ENCODE data around the gene TRAPPC10.

The TRAPPC10 gene

DNA sequence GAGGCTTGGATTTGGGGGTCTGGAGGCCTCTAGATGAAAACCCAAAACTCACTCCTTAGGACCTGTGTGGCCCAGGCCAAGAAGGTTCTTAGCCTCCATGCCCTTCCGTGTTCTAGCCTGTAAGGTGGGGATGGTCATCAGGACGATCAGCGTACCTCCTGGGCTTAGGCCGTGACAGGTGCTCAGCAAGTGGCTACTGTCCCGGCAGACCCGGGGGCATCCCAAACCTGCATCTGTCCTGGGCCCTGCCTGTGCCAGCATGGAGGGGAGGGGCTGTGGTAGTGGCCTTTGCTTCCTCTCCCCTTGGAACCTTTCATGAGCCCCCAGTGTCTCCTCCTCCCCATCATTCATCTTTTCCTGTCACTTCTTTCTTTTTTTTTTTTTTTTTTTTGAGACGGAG lies 22.7 kb upstream of the TRAPPC10 start:
- no peak overlapping the region for H3K4me3 Mint-ChIP-seq
- no peak overlapping the region for H3K27ac Mint-ChIP-seq
- H3K36me3 Mint-ChIP-seq (ENCODE audit: low read depth), result no peaks in the 10 kb centered on the region
- H3K9me3 Mint-ChIP-seq, result no peaks in the 10 kb centered on the region
- peaks cover 10% of the 10 kb centered on the region for H3K4me1 Mint-ChIP-seq (ENCODE audit: low read depth)
- H3K27me3 Mint-ChIP-seq, result no peaks in the 10 kb centered on the region

- Mint-ChIP-seq H3K27ac (no peak overlapping the region), H3K9me3 (no peaks in the 10 kb centered on the region), H3K27me3 (no peaks in the 10 kb centered on the region)
These were observed 20.6 kb upstream of the TRAPPC10 start for GRCh38 chr21:43991447-43991991.

GRCh38 chr21:43992121-43992520 lies 20.0 kb upstream of the TRAPPC10 start:
- Mint-ChIP-seq H3K4me1 (ENCODE audit: low read depth) (no peaks in the 10 kb centered on the region), H3K36me3 (ENCODE audit: low read depth) (no peaks in the 10 kb centered on the region)

More at GRCh38 chr21:43991447-43991991, 20.6 kb upstream of the TRAPPC10 start:
- Mint-ChIP-seq H3K4me3 (no peak overlapping the region), H3K4me1 (ENCODE audit: low read depth) (no peaks in the 10 kb centered on the region), H3K36me3 (ENCODE audit: low read depth) (no peaks in the 10 kb centered on the region)

DNA sequence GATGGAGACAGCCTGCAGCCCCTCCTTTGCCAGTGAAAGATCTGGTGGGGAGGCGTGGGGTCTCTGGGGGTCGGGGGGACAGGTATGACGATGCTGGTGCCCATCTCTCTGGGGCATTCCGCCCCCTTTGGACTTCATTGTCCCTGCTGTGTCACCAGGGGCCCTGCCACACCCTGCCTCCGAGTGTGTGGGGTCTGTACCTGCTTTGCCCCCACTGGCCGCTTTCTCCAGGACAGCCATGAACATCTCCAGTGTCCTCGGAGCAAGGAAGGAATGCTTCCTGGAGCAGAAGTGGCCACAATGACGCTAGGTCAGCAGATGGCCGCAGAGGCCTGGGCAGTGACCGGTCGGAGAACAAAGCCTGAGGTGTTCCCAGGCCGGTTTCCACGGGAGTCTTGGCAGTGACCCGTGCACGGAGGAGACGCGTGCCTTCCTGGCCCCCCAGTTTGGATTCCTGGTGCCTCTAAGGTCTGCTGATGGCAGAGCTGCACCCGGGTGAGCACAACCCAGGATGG lies 18.6 kb upstream of the TRAPPC10 start:
- no peaks in the 10 kb centered on the region for H3K27me3 Mint-ChIP-seq
- no peak overlapping the region for H3K27ac Mint-ChIP-seq
- H3K36me3 Mint-ChIP-seq (ENCODE audit: low read depth), result no peaks in the 10 kb centered on the region
- no peaks in the 10 kb centered on the region for H3K9me3 Mint-ChIP-seq
- H3K4me1 Mint-ChIP-seq (ENCODE audit: low read depth), result no peaks in the 10 kb centered on the region
- H3K4me3 Mint-ChIP-seq, result no peak overlapping the region

More at GRCh38 chr21:43992121-43992520, 20.0 kb upstream of the TRAPPC10 start:
- H3K4me3 Mint-ChIP-seq, result no peak overlapping the region
- H3K27ac Mint-ChIP-seq, result no peak overlapping the region
- H3K27me3 Mint-ChIP-seq, result no peaks in the 10 kb centered on the region
- no peaks in the 10 kb centered on the region for H3K9me3 Mint-ChIP-seq

DNA sequence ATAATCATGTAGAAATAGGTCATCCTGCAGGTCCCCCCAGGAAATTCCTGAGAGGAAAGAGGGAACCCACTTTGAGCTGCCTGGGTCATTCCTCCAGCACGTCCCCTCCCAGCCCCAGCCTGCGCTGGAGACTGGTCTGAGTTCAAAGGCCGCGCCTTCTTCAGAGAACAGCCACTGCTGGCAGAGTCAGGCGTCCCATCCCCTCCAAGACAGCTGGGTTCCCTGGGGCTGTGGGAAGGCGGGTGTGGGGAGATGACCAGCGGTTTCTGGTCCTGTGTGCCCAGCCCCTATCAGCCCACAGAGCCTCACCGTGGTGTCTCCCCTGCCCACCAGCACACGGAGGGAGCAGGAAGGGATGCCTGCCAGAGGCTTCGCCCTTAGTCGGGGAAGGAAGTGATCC lies 18.0 kb upstream of the TRAPPC10 start:
- H3K4me1 Mint-ChIP-seq (ENCODE audit: low read depth), result no peaks in the 10 kb centered on the region
- no peaks in the 10 kb centered on the region for H3K9me3 Mint-ChIP-seq
- H3K36me3 Mint-ChIP-seq (ENCODE audit: low read depth), result no peaks in the 10 kb centered on the region
- no peaks in the 10 kb centered on the region for H3K27me3 Mint-ChIP-seq
- H3K4me3 Mint-ChIP-seq, result no peak overlapping the region
- H3K27ac Mint-ChIP-seq, result no peak overlapping the region

DNA sequence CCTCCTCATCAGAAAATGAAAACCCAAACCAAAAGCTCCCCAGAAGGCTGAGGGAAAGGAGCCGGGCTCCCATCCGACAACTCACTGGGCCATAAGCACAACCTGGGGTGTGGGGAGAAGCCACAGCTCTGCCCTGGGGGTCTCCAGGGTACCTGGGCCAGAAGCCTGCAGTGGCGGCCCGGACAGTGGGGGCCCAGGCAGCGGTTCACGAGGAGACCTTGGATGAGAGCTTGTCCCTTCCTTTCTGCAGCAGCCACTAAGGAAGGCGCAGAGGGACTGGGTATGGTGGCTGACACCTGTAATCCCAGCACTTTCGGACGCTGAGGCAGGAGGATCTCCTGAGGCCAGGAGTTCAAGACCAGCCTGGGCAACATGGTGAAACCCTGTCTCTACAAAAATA lies 17.5 kb upstream of the TRAPPC10 start:
- no peaks in the 10 kb centered on the region for H3K36me3 Mint-ChIP-seq (ENCODE audit: low read depth)
- no peak overlapping the region for H3K4me3 Mint-ChIP-seq
- no peaks in the 10 kb centered on the region for H3K4me1 Mint-ChIP-seq (ENCODE audit: low read depth)
- no peaks in the 10 kb centered on the region for H3K27me3 Mint-ChIP-seq
- H3K27ac Mint-ChIP-seq, result no peak overlapping the region
- no peaks in the 10 kb centered on the region for H3K9me3 Mint-ChIP-seq

DNA sequence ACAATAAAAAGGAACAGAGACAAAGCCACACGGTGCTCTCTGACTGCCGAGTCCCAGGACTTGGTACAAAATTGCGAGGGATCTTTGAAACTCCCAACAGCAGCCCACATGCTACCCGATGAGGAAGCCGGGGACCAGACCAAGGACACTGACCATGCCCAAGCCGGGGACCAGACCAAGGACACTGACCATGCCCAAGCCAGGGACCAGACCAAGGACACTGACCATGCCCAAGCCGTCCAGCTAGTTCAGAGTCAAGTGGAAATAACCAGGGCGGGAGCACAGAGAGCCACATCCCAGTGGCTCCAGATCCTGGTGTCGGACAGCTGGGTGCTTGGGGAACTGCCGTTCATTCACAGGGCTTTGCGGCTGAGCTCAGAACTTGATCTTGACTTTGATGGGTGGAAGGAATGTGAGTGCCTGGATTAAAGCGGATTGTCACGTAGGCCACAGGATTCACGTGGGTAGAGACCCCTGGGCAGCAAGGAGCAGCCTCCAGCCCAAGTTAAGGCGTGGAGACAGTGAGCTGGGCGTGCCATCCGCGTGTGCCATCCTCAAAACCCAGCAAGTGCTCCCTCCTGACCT lies 16.5 kb upstream of the TRAPPC10 start:
- no peaks in the 10 kb centered on the region for H3K9me3 Mint-ChIP-seq
- no peak overlapping the region for H3K27ac Mint-ChIP-seq
- no peaks in the 10 kb centered on the region for H3K4me1 Mint-ChIP-seq (ENCODE audit: low read depth)
- no peaks in the 10 kb centered on the region for H3K36me3 Mint-ChIP-seq (ENCODE audit: low read depth)
- H3K27me3 Mint-ChIP-seq, result no peaks in the 10 kb centered on the region
- no peak overlapping the region for H3K4me3 Mint-ChIP-seq

- H3K4me3 Mint-ChIP-seq, result no peak overlapping the region
- H3K4me1 Mint-ChIP-seq (ENCODE audit: low read depth), result no peaks in the 10 kb centered on the region
- no peaks in the 10 kb centered on the region for H3K36me3 Mint-ChIP-seq (ENCODE audit: low read depth)
- H3K27me3 Mint-ChIP-seq, result no peaks in the 10 kb centered on the region
- H3K9me3 Mint-ChIP-seq, result no peaks in the 10 kb centered on the region
- H3K27ac Mint-ChIP-seq, result no peak overlapping the region
These were observed 14.1 kb upstream of the TRAPPC10 start for GRCh38 chr21:43997766-43998742.

DNA sequence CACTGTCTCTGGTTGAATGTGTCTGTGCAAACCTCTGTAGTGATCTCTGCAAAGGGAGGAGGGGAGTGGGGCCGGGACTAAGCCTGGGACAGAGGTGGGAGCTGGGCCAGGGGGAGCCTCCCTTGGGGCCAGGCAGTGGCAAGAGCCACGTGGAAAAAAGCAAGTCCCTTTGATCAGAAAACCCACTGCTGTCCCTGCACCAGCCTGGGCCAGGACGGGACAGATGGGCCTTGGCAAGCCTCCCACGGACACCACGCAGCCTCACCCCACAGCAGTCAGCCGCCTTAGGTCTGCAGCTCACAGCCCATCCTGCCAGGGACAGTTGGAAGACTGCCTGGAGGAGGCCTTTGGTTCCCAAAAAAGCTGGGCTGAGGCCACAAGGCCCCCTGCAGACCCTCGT lies 11.7 kb upstream of the TRAPPC10 start:
- Mint-ChIP-seq H3K4me3 (no peak overlapping the region), H3K27ac (no peak overlapping the region)

DNA sequence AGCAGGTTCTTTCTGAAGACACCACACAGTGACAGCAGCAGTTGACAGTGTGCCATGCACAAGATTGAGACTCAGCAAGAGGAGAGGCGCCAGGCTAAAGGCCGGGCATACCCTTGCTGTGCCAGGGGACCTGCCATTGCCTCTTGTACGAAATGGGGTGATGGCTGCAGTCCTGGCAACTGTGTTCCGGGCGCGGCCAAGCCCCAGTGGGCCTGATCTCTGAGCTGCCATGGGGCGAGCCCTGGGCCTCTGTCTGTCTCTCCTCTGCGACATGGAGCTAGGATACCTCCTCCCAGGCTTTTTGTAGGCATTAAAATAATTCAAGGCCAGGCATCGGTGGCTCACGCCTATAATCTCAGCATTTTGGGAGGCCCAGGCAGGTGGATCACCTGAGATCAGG lies 9.6 kb upstream of the TRAPPC10 start:
- no peaks in the 10 kb centered on the region for H3K4me1 Mint-ChIP-seq (ENCODE audit: low read depth)
- no peak overlapping the region for H3K4me3 Mint-ChIP-seq
- no peaks in the 10 kb centered on the region for H3K27me3 Mint-ChIP-seq
- no peaks in the 10 kb centered on the region for H3K9me3 Mint-ChIP-seq
- H3K36me3 Mint-ChIP-seq (ENCODE audit: low read depth), result no peaks in the 10 kb centered on the region
- no peak overlapping the region for H3K27ac Mint-ChIP-seq

More for the DNA sequence above, 11.7 kb upstream of the TRAPPC10 start:
- no peaks in the 10 kb centered on the region for H3K27me3 Mint-ChIP-seq
- H3K9me3 Mint-ChIP-seq, result no peaks in the 10 kb centered on the region
- H3K36me3 Mint-ChIP-seq (ENCODE audit: low read depth), result no peaks in the 10 kb centered on the region
- H3K4me1 Mint-ChIP-seq (ENCODE audit: low read depth), result no peaks in the 10 kb centered on the region

DNA sequence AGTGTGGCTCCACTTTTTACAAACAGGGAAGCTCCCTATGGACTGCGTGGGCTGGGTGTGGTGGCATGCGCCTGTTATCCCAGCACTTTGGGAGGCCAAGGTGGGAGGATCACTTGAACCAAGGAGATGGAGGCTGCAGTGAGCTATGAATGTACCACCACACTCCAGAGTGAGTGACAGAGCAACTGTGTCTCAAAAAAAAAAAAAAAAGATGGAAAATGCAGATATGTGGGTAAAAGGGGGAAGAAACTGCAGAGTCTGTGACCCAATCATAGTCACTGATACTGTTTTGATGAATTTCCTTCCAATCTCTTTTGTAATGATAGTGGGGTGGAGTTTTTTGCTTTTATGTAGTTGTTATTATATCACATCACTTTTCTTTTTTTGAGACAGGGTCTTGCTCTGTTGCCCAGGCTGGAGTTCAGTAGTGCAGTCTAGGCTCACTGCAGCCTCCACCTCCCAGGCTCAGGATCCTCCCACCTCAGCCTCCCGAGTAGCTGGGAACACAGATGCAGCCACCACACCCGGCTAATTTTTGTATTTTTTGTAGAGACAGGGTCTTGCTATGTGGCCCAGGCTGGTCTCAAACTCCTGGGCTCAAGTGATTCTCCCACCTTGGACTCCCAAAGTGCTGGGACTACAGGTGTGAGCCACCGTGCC lies 8.7 kb upstream of the TRAPPC10 start:
- no peaks in the 10 kb centered on the region for H3K27me3 Mint-ChIP-seq

GRCh38 chr21:44005071-44005470 lies 7.0 kb upstream of the TRAPPC10 start:
- Mint-ChIP-seq H3K27me3 (no peaks in the 10 kb centered on the region), H3K4me3 (no peak overlapping the region), H3K9me3 (no peaks in the 10 kb centered on the region), H3K36me3 (ENCODE audit: low read depth) (no peaks in the 10 kb centered on the region), H3K27ac (no peak overlapping the region), H3K4me1 (ENCODE audit: low read depth) (no peaks in the 10 kb centered on the region)

More for the DNA sequence above, 8.7 kb upstream of the TRAPPC10 start:
- no peaks in the 10 kb centered on the region for H3K36me3 Mint-ChIP-seq (ENCODE audit: low read depth)
- H3K9me3 Mint-ChIP-seq, result no peaks in the 10 kb centered on the region
- H3K4me3 Mint-ChIP-seq, result no peak overlapping the region
- no peaks in the 10 kb centered on the region for H3K4me1 Mint-ChIP-seq (ENCODE audit: low read depth)
- H3K27ac Mint-ChIP-seq, result no peak overlapping the region

- Mint-ChIP-seq H3K27ac (no peak overlapping the region), H3K27me3 (no peaks in the 10 kb centered on the region), H3K36me3 (ENCODE audit: low read depth) (no peaks in the 10 kb centered on the region)
These were observed 6.5 kb upstream of the TRAPPC10 start for GRCh38 chr21:44005593-44005992.

GRCh38 chr21:44006017-44006619 lies 6.0 kb upstream of the TRAPPC10 start:
- Mint-ChIP-seq H3K4me1 (ENCODE audit: low read depth) (peaks cover 4% of the 10 kb centered on the region), H3K27me3 (no peaks in the 10 kb centered on the region), H3K36me3 (ENCODE audit: low read depth) (no peaks in the 10 kb centered on the region), H3K27ac (no peak overlapping the region), H3K9me3 (no peaks in the 10 kb centered on the region), H3K4me3 (no peak overlapping the region)

More at GRCh38 chr21:44005593-44005992, 6.5 kb upstream of the TRAPPC10 start:
- no peaks in the 10 kb centered on the region for H3K4me1 Mint-ChIP-seq (ENCODE audit: low read depth)
- no peaks in the 10 kb centered on the region for H3K9me3 Mint-ChIP-seq
- H3K4me3 Mint-ChIP-seq, result no peak overlapping the region

Data from stimulated activated naive CD8-positive, alpha-beta T cell treated with anti-CD3 and anti-CD28 coated beads, Interleukin-15, Interleukin-2, amounts not matched to agents 100 ng/mL and 50 ng/mL, for 24 hours (primary cell).